Fibroblast of lung (primary cell): Measurements from ENCODE around the gene BCL2L12. TPM values are rescaled to one million over a fixed set of nuclear protein-coding genes. Genes with fewer than 3 reads are reported as not detected.

Experiments used
- DNase-seq, 2 donors: peaks; one replicate each; pipeline versions ENCODE4 v3.0.0 to v3.0.0-alpha.2; 2010; ENCODE audit warnings: low read depth in 2 of 2
- H2AFZ ChIP-seq: 2 replicates; pipeline ENCODE4 v1.5.1; 2012; ENCODE audit warnings: low read length, control low read depth, inconsistent platforms
- H3K27ac ChIP-seq: 2 replicates; pipeline ENCODE4 v1.5.1; 2011; ENCODE audit warnings: low read length, control low read depth; ENCODE audit not compliant: insufficient read depth
- H3K27me3 ChIP-seq: 2 replicates; pipeline ENCODE4 v1.5.1; 2011; ENCODE audit warnings: mild to moderate bottlenecking, low read length; ENCODE audit not compliant: control insufficient read depth, insufficient read depth
- H3K36me3 ChIP-seq: 2 replicates; pipeline ENCODE4 v1.5.1; 2011; ENCODE audit warnings: low read length; ENCODE audit not compliant: control insufficient read depth, insufficient read depth
- H3K4me1 ChIP-seq: 2 replicates; pipeline ENCODE4 v1.5.1; 2011; ENCODE audit warnings: low read length; ENCODE audit not compliant: control insufficient read depth, insufficient read depth; ENCODE audit errors: extremely low read depth
- H3K4me2 ChIP-seq: 2 replicates; pipeline ENCODE4 v1.5.1; 2011; ENCODE audit warnings: low read length, control low read depth; ENCODE audit not compliant: insufficient read depth; ENCODE audit errors: extremely low read depth
- H3K4me3 ChIP-seq, 4 experiments: fragments of 200-600 bp in 1 of 4; sonication (generic) in 1 of 4; replicated peaks in 1 of 4; 2 replicates each; pipeline ENCODE4 v1.5.1; 2011 to 2016; ENCODE audit warnings: low read length in 4 of 4, low read depth in 3 of 4, mild to moderate bottlenecking in 3 of 4, control low read depth in 2 of 4, inconsistent platforms in 1 of 4, mixed read lengths in 1 of 4; ENCODE audit not compliant: insufficient read depth in 1 of 4; ENCODE audit errors: control extremely low read depth in 1 of 4
- H3K79me2 ChIP-seq: 2 replicates; pipeline ENCODE4 v1.5.1; 2012; ENCODE audit warnings: mild to moderate bottlenecking, low read length, inconsistent platforms; ENCODE audit not compliant: control insufficient read depth, insufficient read depth
- H3K9ac ChIP-seq: 2 replicates; pipeline ENCODE4 v1.5.1; 2011; ENCODE audit warnings: mild to moderate bottlenecking, low read length, control low read depth; ENCODE audit not compliant: insufficient read depth
- H3K9me3 ChIP-seq: 2 replicates; pipeline ENCODE4 v1.5.1; 2012; ENCODE audit warnings: low read depth, low read length; ENCODE audit not compliant: control insufficient read depth, insufficient read depth
- H4K20me1 ChIP-seq: 2 replicates; pipeline ENCODE4 v1.5.1; 2011; ENCODE audit warnings: low read length; ENCODE audit not compliant: control insufficient read depth, insufficient read depth; ENCODE audit errors: extremely low read depth
- EZH2 ChIP-seq: IDR thresholded peaks from 2 replicates; pipeline ENCODE4 v1.5.1; 2012; ENCODE audit warnings: low read length, control low read depth, mild to moderate bottlenecking; ENCODE audit errors: missing control alignments
- polyA plus RNA-seq, 2 donors: library from polyadenylated mRNA; depleted of rRNA in 1 of 2; stranded (reverse) in 1 of 2; unstranded in 1 of 2; fragments of >200 nt; gene quantifications; 2 replicates each; pipeline ENCODE4 v1.2.1, GENCODE V29; 2011 to 2012; ENCODE audit warnings: missing spikeins in 1 of 2
- total RNA-seq: library from RNA; depleted of rRNA; stranded (reverse); fragments of >200 nt; gene quantifications from 2 replicates; pipeline ENCODE4 v1.2.1, GENCODE V29; 2014
- TF ChIP-seq, protein P1 (sequence below), 2 donors: IDR thresholded peaks in 1 of 2; conservative IDR thresholded peaks in 1 of 2; 1 replicate in 1 of 2; 2 replicates in 1 of 2; pipeline ENCODE4 v1.5.1; 2011 to 2012; ENCODE audit warnings: low read length in 2 of 2, control low read depth in 1 of 2, inconsistent platforms in 1 of 2, low read depth in 1 of 2, mild to moderate bottlenecking in 1 of 2

Gene BCL2L12
- total and polyA plus RNA-seq, 2 donors (not counting 1 experiment from before 2014, with no cell fraction given) = 4.8 to 5.0 TPM

DNA sequence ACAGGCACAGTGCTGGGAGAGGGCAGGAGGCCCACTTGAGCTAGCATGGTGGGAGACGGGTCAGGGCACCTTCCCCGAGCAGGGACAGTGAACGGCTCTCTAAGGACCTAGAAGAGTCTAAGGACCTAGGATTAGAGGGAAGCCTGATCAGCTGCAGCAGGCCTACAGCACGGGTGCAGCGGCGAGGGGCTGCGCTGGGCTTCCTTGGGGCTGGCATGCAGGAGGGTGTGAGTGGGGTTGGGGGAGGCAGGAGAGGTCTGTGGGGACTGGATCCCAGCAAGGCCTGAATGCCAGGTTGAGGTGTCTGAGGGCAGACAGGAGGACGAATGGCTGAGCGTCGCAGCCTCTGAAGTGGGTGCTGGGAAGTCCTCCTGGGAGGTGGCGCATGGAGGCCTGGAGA is 20.1 kb upstream of the BCL2L12 start:
- Histone ChIP-seq H3K27me3 (no peaks in the 10 kb centered on the region), H3K4me2 (no peak overlapping the region), H3K9me3 (no peaks in the 10 kb centered on the region), H3K27ac (no peak overlapping the region), H2AFZ (no peak overlapping the region), H3K36me3 (peaks cover 20% of the 10 kb centered on the region), H3K79me2 (peaks cover 58% of the 10 kb centered on the region), H4K20me1 (no peaks in the 10 kb centered on the region), H3K4me3 (no peak overlapping the region), H3K4me1 (peaks cover 4% of the 10 kb centered on the region), H3K9ac (no peak overlapping the region)
- TF ChIP-seq EZH2 = no peak
- TF ChIP-seq, protein P1, sequence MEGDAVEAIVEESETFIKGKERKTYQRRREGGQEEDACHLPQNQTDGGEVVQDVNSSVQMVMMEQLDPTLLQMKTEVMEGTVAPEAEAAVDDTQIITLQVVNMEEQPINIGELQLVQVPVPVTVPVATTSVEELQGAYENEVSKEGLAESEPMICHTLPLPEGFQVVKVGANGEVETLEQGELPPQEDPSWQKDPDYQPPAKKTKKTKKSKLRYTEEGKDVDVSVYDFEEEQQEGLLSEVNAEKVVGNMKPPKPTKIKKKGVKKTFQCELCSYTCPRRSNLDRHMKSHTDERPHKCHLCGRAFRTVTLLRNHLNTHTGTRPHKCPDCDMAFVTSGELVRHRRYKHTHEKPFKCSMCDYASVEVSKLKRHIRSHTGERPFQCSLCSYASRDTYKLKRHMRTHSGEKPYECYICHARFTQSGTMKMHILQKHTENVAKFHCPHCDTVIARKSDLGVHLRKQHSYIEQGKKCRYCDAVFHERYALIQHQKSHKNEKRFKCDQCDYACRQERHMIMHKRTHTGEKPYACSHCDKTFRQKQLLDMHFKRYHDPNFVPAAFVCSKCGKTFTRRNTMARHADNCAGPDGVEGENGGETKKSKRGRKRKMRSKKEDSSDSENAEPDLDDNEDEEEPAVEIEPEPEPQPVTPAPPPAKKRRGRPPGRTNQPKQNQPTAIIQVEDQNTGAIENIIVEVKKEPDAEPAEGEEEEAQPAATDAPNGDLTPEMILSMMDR (conservative IDR thresholded peaks at IDR 0.05 in 1 of 2, IDR thresholded peaks at IDR 0.05 in 1 of 2; ENCODE audit: low read depth in 1 of 2, low read length in 2 of 2) = no peak
- DNase-seq = no peak

DNA sequence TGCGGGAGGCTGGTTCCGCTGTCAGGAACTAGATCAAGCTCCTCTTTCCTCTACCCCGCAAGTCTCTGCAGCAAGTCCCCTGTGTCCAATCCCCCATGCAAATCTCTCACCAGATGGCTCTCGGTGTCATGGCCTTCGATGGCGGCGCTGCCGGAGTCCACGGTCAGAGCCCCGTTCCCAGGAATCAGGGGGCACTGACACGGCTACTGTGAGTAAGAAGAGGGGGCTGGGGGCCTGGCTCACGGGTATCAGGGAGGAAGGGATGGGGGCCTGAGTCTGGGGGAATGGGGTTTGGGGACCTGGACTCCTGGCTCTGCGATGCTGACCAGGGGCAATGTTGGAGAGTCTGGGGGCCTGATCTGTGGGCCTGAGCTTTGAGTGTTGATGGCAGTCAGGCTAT is 19.7 kb upstream of the BCL2L12 start:
- Histone ChIP-seq H3K9me3 (no peaks in the 10 kb centered on the region), H3K36me3 (peaks cover 21% of the 10 kb centered on the region), H3K4me2 (no peak overlapping the region), H4K20me1 (no peaks in the 10 kb centered on the region), H3K27ac (no peak overlapping the region), H3K4me3 (no peak overlapping the region), H3K9ac (no peak overlapping the region), H3K4me1 (peaks cover 4% of the 10 kb centered on the region), H3K79me2 (peaks cover 58% of the 10 kb centered on the region), H3K27me3 (no peaks in the 10 kb centered on the region), H2AFZ (no peak overlapping the region)
- DNase-seq = no peak
- TF ChIP-seq, protein P1 (conservative IDR thresholded peaks at IDR 0.05 in 1 of 2, IDR thresholded peaks at IDR 0.05 in 1 of 2; ENCODE audit: low read depth in 1 of 2, low read length in 2 of 2) = no peak
- TF ChIP-seq EZH2 = no peak

DNA sequence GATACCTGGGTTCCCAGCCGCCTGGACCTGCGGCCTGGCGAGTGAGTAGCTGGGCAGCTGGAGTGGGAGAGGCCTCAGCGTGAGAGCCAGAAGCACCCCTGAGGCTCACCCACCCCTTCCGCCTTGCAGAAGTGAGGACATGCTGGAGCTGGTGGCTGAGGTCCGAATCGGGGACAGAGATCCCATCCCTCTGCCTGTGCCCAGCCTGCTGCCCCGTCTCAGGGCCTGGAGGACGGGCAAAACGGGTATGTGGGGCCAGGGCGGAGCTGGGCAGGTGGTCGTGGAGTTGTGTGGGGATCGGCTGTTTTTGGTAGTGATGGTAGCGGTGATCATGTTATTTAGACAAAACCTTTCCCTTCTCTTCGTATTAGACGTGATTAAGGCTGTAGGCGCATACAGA is 19.1 kb upstream of the BCL2L12 start:
- TF ChIP-seq EZH2 = no peak
- TF ChIP-seq, protein P1 (conservative IDR thresholded peaks at IDR 0.05 in 1 of 2, IDR thresholded peaks at IDR 0.05 in 1 of 2; ENCODE audit: low read depth in 1 of 2, low read length in 2 of 2) = no peak
- H3K4me3 ChIP-seq = no peak overlapping the region
- peaks cover 4% of the 10 kb centered on the region for H3K4me1 ChIP-seq
- peaks cover 58% of the 10 kb centered on the region for H3K79me2 ChIP-seq
- no peak overlapping the region for H3K9ac ChIP-seq
- H2AFZ ChIP-seq = no peak overlapping the region
- DNase-seq = no peak
- no peaks in the 10 kb centered on the region for H3K27me3 ChIP-seq
- H3K27ac ChIP-seq = no peak overlapping the region
- no peak overlapping the region for H3K4me2 ChIP-seq
- no peaks in the 10 kb centered on the region for H4K20me1 ChIP-seq
- H3K36me3 ChIP-seq = peaks cover 25% of the 10 kb centered on the region
- H3K9me3 ChIP-seq = no peaks in the 10 kb centered on the region
